A673 (cell line): ENCODE measurements around the gene PDE4B.

Source experiments
- CTCF ChIP-seq: fragments of 300-800, 200-600 bp; sonication (generic); conservative IDR thresholded peaks from 2 replicates; pipeline ENCODE4 v1.5.1; 2017; ENCODE audit warnings: low read depth, mild to moderate bottlenecking, antibody characterized with exemption, low read length, moderate library complexity, mixed read lengths
- EZH2 ChIP-seq: fragments of 200-600 bp; sonication (generic); IDR thresholded peaks from 2 replicates; pipeline ENCODE4 v1.6.1; 2017; ENCODE audit warnings: borderline replicate concordance, low read depth, mild to moderate bottlenecking, mixed read lengths, antibody characterized with exemption, low read length; ENCODE audit not compliant: poor library complexity, severe bottlenecking

- TF ChIP-seq CTCF: no peak
- TF ChIP-seq EZH2: no peak
Observed at GRCh38 chr1:66395202-66396061, 602.7 kb downstream of the PDE4B start.
